Measurements from ENCODE around the gene AMMECR1. TPM values are rescaled to one million over a fixed set of nuclear protein-coding genes. Genes with fewer than 3 reads are reported as not detected.

Gene AMMECR1
- total RNA-seq, 1 donor from 2014 or later, result 10.1 TPM

DNA sequence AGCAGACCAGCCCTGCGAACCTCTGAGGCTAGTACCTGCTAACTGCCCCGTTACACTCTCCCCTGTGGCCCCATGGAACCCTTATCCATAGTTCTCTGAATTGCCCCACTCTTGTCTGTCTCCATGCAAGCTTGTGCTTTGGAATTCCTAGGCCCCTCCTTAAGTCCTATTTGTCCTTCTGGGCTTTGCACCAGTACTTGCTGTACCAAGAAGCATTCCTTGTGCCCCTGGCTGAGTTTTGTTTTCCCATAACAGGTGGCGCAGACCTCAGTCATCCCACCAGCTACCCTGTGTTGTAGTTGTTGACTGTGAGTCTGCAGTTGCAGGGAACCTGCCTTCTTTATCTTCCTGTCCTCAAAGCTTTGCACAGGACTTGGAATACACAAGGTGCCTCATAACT, 147.9 kb downstream of the AMMECR1 start:
- Mint-ChIP-seq H3K9me3 (ENCODE audit: unreplicated experiment) (no peaks in the 10 kb centered on the region), H3K4me1 (ENCODE audit: unreplicated experiment) (peaks cover 26% of the 10 kb centered on the region), H3K27me3 (ENCODE audit: unreplicated experiment) (no peaks in the 10 kb centered on the region), H3K27ac (ENCODE audit: unreplicated experiment) (no peak overlapping the region), H3K4me3 (ENCODE audit: unreplicated experiment) (no peak overlapping the region), H3K36me3 (ENCODE audit: unreplicated experiment) (no peaks in the 10 kb centered on the region)
- no peak for DNase-seq (ENCODE audit: extremely low spot score, unreplicated experiment)
- TF ChIP-seq, protein P1, sequence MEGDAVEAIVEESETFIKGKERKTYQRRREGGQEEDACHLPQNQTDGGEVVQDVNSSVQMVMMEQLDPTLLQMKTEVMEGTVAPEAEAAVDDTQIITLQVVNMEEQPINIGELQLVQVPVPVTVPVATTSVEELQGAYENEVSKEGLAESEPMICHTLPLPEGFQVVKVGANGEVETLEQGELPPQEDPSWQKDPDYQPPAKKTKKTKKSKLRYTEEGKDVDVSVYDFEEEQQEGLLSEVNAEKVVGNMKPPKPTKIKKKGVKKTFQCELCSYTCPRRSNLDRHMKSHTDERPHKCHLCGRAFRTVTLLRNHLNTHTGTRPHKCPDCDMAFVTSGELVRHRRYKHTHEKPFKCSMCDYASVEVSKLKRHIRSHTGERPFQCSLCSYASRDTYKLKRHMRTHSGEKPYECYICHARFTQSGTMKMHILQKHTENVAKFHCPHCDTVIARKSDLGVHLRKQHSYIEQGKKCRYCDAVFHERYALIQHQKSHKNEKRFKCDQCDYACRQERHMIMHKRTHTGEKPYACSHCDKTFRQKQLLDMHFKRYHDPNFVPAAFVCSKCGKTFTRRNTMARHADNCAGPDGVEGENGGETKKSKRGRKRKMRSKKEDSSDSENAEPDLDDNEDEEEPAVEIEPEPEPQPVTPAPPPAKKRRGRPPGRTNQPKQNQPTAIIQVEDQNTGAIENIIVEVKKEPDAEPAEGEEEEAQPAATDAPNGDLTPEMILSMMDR (IDR thresholded peaks at IDR 0.05), result no peak

DNA sequence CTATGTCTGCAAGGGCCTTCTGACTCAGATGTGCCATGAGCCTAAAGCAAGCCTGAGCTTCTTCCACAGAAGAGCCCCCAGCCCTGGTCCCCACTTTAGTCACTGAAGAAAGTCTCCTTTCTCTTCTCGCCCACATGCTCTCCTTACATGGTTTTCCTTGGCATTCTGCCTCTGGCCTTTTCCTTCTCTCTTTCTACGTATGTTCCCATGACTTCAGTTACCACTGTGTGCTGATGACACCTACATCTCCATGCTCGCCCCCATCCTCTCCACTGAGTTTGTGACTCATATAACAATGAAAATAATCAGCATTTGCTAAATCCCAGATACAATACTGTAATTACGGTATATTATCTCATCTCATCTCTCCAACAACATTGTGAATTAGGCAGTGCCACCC, 149.3 kb downstream of the AMMECR1 start:
- Mint-ChIP-seq H3K4me1 (ENCODE audit: unreplicated experiment) (peaks cover 17% of the 10 kb centered on the region), H3K27ac (ENCODE audit: unreplicated experiment) (peak overlapping the region; percentile 69), H3K4me3 (ENCODE audit: unreplicated experiment) (no peak overlapping the region), H3K27me3 (ENCODE audit: unreplicated experiment) (no peaks in the 10 kb centered on the region), H3K9me3 (ENCODE audit: unreplicated experiment) (no peaks in the 10 kb centered on the region), H3K36me3 (ENCODE audit: unreplicated experiment) (no peaks in the 10 kb centered on the region)
- TF ChIP-seq, protein P1 (IDR thresholded peaks at IDR 0.05), result no peak
- no peak for DNase-seq (ENCODE audit: extremely low spot score, unreplicated experiment)

DNA sequence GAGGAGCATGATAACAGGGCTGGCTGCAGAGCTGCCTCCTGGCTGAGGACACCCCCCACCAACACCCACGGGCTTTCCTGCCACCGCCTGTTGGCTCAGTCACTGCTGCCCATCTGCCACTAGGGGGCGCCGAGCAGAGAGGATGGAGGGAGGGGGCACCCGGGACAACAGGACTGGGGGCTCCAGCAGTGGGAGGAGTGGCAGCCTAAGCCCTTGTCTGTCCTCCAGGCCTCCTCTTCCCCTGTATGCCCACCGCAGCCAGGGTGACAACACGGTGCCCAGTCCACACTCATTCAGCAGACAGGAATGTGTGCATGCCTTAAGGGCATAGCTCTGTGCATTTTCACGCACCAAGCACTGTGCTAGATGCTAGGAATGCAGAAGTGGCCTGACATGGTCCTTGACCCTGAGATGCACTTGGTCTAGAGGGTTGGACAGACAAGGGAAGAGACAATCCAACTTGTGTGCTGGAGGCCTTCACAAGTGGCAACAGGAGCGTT, 149.9 kb downstream of the AMMECR1 start:
- no peak overlapping the region for H3K4me3 Mint-ChIP-seq (ENCODE audit: unreplicated experiment)
- H3K9me3 Mint-ChIP-seq (ENCODE audit: unreplicated experiment), result no peaks in the 10 kb centered on the region
- H3K27ac Mint-ChIP-seq (ENCODE audit: unreplicated experiment), result peak overlapping the region; percentile 69
- TF ChIP-seq, protein P1 (IDR thresholded peaks at IDR 0.05), result peak; percentile 67
- no peaks in the 10 kb centered on the region for H3K36me3 Mint-ChIP-seq (ENCODE audit: unreplicated experiment)
- H3K27me3 Mint-ChIP-seq (ENCODE audit: unreplicated experiment), result no peaks in the 10 kb centered on the region
- DNase-seq (ENCODE audit: extremely low spot score, unreplicated experiment), result no peak
- H3K4me1 Mint-ChIP-seq (ENCODE audit: unreplicated experiment), result peaks cover 11% of the 10 kb centered on the region

DNA sequence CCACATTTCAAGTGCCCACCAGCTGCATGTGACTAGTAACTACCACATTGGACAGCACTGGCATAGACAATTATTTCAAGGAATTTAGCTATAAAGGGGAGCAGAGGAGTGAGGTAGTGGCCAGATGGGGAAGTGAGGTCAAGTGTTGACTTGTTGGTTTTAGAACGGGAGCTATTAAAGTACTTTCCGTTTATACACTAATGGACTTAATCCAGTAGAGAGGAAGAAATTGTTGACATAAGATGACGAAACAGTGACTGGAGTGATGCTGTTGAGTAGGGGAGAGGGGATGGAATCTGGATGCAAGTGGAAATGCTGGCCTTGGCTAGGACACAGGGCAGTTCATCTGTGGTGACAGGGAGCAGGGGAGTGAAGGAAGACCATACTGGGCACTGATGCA, 154.4 kb downstream of the AMMECR1 start:
- no peaks in the 10 kb centered on the region for H3K27me3 Mint-ChIP-seq (ENCODE audit: unreplicated experiment)
- H3K4me1 Mint-ChIP-seq (ENCODE audit: unreplicated experiment), result peaks cover 5% of the 10 kb centered on the region
- H3K27ac Mint-ChIP-seq (ENCODE audit: unreplicated experiment), result no peak overlapping the region
- H3K4me3 Mint-ChIP-seq (ENCODE audit: unreplicated experiment), result no peak overlapping the region
- no peaks in the 10 kb centered on the region for H3K9me3 Mint-ChIP-seq (ENCODE audit: unreplicated experiment)
- no peak for DNase-seq (ENCODE audit: extremely low spot score, unreplicated experiment)
- H3K36me3 Mint-ChIP-seq (ENCODE audit: unreplicated experiment), result no peaks in the 10 kb centered on the region
- TF ChIP-seq, protein P1 (IDR thresholded peaks at IDR 0.05), result no peak

DNA sequence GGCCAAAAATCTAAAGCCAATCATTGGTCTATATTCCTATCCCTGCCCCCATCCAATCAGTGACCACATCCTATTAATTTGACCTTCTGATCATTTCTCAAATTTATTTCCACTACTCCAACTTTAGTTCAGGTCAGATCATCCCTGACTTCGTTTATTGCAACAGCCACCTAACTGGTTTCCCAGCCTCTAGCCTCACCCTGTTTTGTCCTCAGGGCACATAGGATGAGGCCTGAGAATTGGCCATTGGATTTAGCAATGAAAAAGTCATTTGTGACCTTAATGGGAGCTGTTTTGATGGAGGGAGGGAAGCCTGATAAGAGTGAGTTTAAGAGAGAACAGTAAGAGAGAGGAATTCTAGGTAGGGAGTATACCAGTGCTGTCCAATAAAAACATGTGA, 155.0 kb downstream of the AMMECR1 start:
- TF ChIP-seq, protein P1 (IDR thresholded peaks at IDR 0.05), result no peak
- H3K36me3 Mint-ChIP-seq (ENCODE audit: unreplicated experiment), result no peaks in the 10 kb centered on the region
- H3K9me3 Mint-ChIP-seq (ENCODE audit: unreplicated experiment), result no peaks in the 10 kb centered on the region
- DNase-seq (ENCODE audit: extremely low spot score, unreplicated experiment), result no peak
- no peaks in the 10 kb centered on the region for H3K27me3 Mint-ChIP-seq (ENCODE audit: unreplicated experiment)
- H3K4me1 Mint-ChIP-seq (ENCODE audit: unreplicated experiment), result no peaks in the 10 kb centered on the region
- H3K27ac Mint-ChIP-seq (ENCODE audit: unreplicated experiment), result no peak overlapping the region
- no peak overlapping the region for H3K4me3 Mint-ChIP-seq (ENCODE audit: unreplicated experiment)
